HL-60 (cell line): Measurements from ENCODE around the gene PDGFA.

ENCODE experiments used
- DNase-seq, 2 experiments: peaks; one replicate each; pipeline ENCODE4 v3.0.0-alpha.2; 2010 to 2020; ENCODE audit warnings: low read depth in 1 of 2, low spot score in 1 of 2
- H3K27ac ChIP-seq: fragments of 250-450 bp; sonication (Bioruptor Pico); replicated peaks from 2 replicates; pipeline ENCODE4 v1.5.1; 2020; ENCODE audit warnings: mild to moderate bottlenecking, moderate library complexity
- H3K27me3 ChIP-seq: fragments of 250-450 bp; sonication (Bioruptor Pico); 2 replicates; pipeline ENCODE4 v1.5.1; 2021; ENCODE audit warnings: mild to moderate bottlenecking, moderate library complexity; ENCODE audit not compliant: insufficient read depth, poor library complexity, severe bottlenecking
- H3K4me3 ChIP-seq: replicated peaks from 2 replicates; pipeline ENCODE4 v1.5.1; 2011; ENCODE audit warnings: mild to moderate bottlenecking, control low read depth, low read length; ENCODE audit not compliant: insufficient read depth
- CTCF ChIP-seq: IDR thresholded peaks from one replicate; pipeline ENCODE4 v1.5.1; 2011; ENCODE audit warnings: low read length, control low read depth, inconsistent platforms; ENCODE audit not compliant: insufficient read depth
- GABPA ChIP-seq: IDR thresholded peaks from 2 replicates; pipeline ENCODE4 v1.6.1; 2012; ENCODE audit warnings: low read depth
- POLR2AphosphoS5 ChIP-seq: IDR thresholded peaks from 2 replicates; pipeline ENCODE4 v1.6.1; 2012; ENCODE audit warnings: low read depth
- REST ChIP-seq: IDR thresholded peaks from 2 replicates; pipeline ENCODE4 v1.6.1; 2012; ENCODE audit warnings: low read depth; ENCODE audit not compliant: insufficient replicate concordance
- SPI1 ChIP-seq: IDR thresholded peaks from 2 replicates; pipeline ENCODE4 v1.6.1; 2012; ENCODE audit warnings: low read depth, mild to moderate bottlenecking, borderline replicate concordance

The PDGFA gene

GRCh38 chr7:475951-476441, 43.6 kb downstream of the PDGFA start:
- TF ChIP-seq REST (no peak), POLR2AphosphoS5 (no peak), GABPA (no peak), CTCF (no peak), SPI1 (no peak)
- no peak overlapping the region for H3K4me3 ChIP-seq
- no peak for DNase-seq
- H3K27ac ChIP-seq = no peak overlapping the region
- H3K27me3 ChIP-seq = no peaks in the 10 kb centered on the region

GRCh38 chr7:475425-475728, 44.3 kb downstream of the PDGFA start:
- no peak for DNase-seq
- TF ChIP-seq CTCF (no peak), REST (no peak), POLR2AphosphoS5 (no peak), SPI1 (no peak)
- no peaks in the 10 kb centered on the region for H3K27me3 ChIP-seq
- no peak overlapping the region for H3K4me3 ChIP-seq
- no peak overlapping the region for H3K27ac ChIP-seq

GRCh38 chr7:474605-475424, 44.8 kb downstream of the PDGFA start:
- DNase-seq = no peak
- TF ChIP-seq GABPA (no peak), SPI1 (no peak)

GRCh38 chr7:473870-474604, 45.6 kb downstream of the PDGFA start:
- no peak overlapping the region for H3K27ac ChIP-seq
- TF ChIP-seq GABPA = no peak
- H3K4me3 ChIP-seq = no peak overlapping the region
- DNase-seq = no peak
- no peaks in the 10 kb centered on the region for H3K27me3 ChIP-seq

More at GRCh38 chr7:474605-475424, 44.8 kb downstream of the PDGFA start:
- H3K4me3 ChIP-seq = no peak overlapping the region
- no peak overlapping the region for H3K27ac ChIP-seq
- H3K27me3 ChIP-seq = no peaks in the 10 kb centered on the region
